Neural cell (in vitro differentiated cells): ENCODE data around the gene PIWIL1.

Experiments
- CTCF ChIP-seq: fragments of 450-650 bp; IDR thresholded peaks from 2 replicates; pipeline ENCODE4 v1.5.1; 2014; ENCODE audit warnings: antibody characterized with exemption, mild to moderate bottlenecking, moderate library complexity; ENCODE audit not compliant: poor library complexity, severe bottlenecking
- EP300 ChIP-seq: fragments of 450-650 bp; conservative IDR thresholded peaks from 2 replicates; pipeline ENCODE4 v1.6.1; 2014; ENCODE audit warnings: antibody characterized with exemption, mild to moderate bottlenecking, moderate library complexity; ENCODE audit not compliant: poor library complexity, severe bottlenecking
- EZH2 ChIP-seq: fragments of 200-600, 300-800 bp; shearing (Covaris generic), sonication (generic); IDR thresholded peaks from 2 replicates; pipeline ENCODE4 v1.6.1; 2014; ENCODE audit warnings: antibody characterized with exemption, low read length, borderline replicate concordance, mild to moderate bottlenecking; ENCODE audit not compliant: insufficient read depth, poor library complexity, severe bottlenecking
- POLR2AphosphoS5 ChIP-seq: IDR thresholded peaks from 2 replicates; pipeline ENCODE4 v1.6.1; 2012
- RAD21 ChIP-seq: fragments of 450-650 bp; conservative IDR thresholded peaks from 2 replicates; pipeline ENCODE4 v1.6.1; 2014; ENCODE audit warnings: antibody characterized with exemption, mild to moderate bottlenecking, moderate library complexity
- REST ChIP-seq: IDR thresholded peaks from 2 replicates; pipeline ENCODE4 v1.6.1; 2012; ENCODE audit warnings: borderline replicate concordance
- TAF1 ChIP-seq: IDR thresholded peaks from 2 replicates; pipeline ENCODE4 v1.6.1; 2012; ENCODE audit warnings: low read depth

GRCh38 chr12:130335517-130336392 is 1.9 kb upstream of the PIWIL1 start:
- TF ChIP-seq CTCF (peak; percentile 90), EP300 (no peak), POLR2AphosphoS5 (no peak), TAF1 (no peak), RAD21 (peak; percentile 95), REST (no peak), EZH2 (no peak)
